LNCaP clone FGC (cell line): Measurements from ENCODE around the gene CNBD2.

Experiments used
- DNase-seq: peaks from one replicate; pipeline ENCODE4 v3.0.0-alpha.2; 2011; ENCODE audit warnings: low read depth
- H3K4me3 ChIP-seq: 2 replicates; pipeline ENCODE4 v1.5.1; 2011; ENCODE audit warnings: mild to moderate bottlenecking, low read depth, low read length, control low read depth
- TF ChIP-seq, protein P1 (sequence below): IDR thresholded peaks from 2 replicates; pipeline ENCODE4 v1.5.1; 2012; ENCODE audit warnings: mild to moderate bottlenecking; ENCODE audit not compliant: control insufficient read depth, insufficient read depth; ENCODE audit errors: extremely low read depth

Gene CNBD2

DNA sequence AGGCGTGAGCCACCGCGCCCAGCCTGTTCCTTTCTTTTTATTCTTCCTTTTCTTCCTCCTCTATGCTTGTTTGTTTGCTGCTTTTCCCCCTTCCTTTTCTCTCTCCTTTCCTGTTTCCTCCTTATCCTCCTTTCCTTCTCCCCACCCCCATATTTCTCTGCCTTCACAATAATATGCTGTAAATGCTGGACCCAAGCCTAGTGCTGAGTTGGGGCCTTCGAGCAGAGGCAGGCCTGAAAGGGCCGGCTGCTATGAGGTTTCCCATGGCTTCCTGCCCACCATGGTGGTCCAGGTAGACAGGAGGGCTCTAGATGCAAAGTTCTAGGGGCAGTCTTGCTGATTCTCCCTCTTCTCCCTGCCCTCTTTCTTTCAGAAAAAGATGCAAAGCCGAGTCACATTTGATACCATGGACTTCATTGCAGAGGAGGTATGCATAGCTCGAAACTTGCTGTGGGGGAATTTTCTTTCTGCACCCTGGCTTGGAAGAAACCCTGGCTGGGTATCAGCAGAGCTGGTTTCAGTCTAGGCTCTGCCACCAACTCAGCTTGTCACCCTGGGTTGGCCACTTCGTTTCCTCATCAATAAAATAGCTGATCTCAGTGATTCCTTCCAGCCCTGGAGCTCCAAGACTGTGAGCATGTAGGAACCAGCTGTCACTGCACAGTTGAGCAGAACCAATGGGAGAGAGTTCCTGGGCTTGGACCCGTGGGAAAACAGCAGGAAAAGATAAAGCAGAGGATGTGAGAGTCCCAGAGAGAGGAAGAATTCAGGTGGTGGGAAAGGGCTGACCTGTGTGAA is 7.4 kb downstream of the CNBD2 start:
- TF ChIP-seq, protein P1, sequence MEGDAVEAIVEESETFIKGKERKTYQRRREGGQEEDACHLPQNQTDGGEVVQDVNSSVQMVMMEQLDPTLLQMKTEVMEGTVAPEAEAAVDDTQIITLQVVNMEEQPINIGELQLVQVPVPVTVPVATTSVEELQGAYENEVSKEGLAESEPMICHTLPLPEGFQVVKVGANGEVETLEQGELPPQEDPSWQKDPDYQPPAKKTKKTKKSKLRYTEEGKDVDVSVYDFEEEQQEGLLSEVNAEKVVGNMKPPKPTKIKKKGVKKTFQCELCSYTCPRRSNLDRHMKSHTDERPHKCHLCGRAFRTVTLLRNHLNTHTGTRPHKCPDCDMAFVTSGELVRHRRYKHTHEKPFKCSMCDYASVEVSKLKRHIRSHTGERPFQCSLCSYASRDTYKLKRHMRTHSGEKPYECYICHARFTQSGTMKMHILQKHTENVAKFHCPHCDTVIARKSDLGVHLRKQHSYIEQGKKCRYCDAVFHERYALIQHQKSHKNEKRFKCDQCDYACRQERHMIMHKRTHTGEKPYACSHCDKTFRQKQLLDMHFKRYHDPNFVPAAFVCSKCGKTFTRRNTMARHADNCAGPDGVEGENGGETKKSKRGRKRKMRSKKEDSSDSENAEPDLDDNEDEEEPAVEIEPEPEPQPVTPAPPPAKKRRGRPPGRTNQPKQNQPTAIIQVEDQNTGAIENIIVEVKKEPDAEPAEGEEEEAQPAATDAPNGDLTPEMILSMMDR: no peak
- H3K4me3 ChIP-seq: no peak overlapping the region
- no peak for DNase-seq

DNA sequence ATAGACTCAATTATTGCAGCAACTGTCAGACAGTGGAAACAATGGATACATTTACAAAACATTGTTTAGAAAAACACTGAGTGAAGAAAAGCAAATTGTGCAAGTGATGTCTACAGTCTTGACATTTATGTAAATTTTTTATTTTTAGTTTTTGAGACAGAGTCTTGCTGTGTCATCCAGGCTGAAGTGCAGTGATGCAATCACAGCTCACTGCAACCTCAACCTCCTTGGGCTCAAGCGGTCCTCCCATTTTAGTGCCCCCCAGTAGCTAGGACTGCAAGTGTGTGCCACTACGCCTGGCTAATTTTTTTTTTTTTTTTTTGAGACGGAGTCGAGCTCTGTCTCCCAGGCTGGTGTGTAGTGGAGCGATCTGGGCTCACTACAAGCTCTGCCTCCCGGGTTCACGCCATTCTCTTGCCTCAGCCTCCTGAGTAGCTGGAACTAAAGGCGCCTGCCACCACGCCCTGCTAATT is 9.7 kb downstream of the CNBD2 start:
- no peak overlapping the region for H3K4me3 ChIP-seq
- no peak for DNase-seq
- TF ChIP-seq, protein P1: no peak

DNA sequence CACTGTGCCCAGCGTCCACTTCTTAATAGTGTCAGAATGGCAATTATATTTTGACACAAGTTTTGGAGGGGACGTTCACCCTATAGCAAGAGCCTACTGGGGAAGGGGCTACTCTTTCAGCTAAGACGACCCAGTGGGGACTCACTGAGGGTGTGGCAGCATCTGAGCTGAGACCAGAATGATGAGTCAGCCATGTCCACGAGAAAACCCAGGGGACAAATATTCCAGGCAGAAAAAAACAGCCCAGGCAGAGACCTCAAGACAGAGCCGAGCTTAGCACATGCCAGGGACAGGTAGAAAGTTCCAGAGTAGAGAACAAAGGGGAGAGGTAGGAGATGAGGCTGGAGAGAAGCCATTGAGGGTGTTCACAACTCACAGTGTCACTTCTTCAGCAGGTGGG is 11.2 kb downstream of the CNBD2 start:
- DNase-seq: no peak
- H3K4me3 ChIP-seq: no peak overlapping the region
- TF ChIP-seq, protein P1: no peak

DNA sequence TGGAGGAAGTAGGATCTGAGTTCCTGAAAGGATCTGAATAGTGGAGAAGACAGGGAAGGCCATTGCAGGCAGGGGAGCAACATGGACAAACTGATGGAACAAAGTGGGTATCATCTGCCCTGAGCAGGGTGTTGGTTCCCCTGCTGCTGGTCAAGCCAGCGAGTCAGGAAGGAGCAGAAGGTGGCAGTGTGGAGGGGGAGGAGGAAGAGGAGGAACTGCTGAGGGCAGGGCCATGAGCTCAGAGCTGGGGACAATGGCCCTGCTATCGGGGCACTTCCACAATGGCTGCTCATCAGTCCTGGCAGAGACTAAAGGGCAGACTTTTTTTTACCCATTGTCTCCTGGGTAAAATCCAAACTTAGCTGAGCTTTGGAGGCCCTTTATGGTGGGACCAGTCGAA is 13.6 kb downstream of the CNBD2 start:
- no peak for DNase-seq
- H3K4me3 ChIP-seq: no peak overlapping the region
- TF ChIP-seq, protein P1: no peak

DNA sequence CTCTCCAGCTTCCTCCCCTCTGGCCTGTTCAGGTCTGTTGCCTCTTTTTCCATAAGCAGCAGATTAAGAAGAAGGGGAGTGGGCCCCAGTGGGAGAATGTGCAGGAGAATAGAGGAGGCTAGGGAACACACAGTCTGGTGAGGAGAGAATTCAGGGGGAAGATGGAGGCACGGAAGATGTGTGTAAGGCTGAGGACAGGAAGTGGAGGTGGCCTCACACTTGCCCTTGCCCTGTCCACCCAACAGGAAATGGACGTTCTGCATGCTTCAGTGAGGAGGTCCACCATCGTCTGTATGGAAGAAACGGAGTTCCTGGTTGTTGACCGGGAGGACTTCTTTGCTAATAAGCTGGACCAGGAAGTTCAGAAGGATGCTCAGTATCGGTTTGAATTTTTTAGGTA is 16.0 kb downstream of the CNBD2 start:
- DNase-seq: no peak
- TF ChIP-seq, protein P1: no peak
- H3K4me3 ChIP-seq: no peak overlapping the region

DNA sequence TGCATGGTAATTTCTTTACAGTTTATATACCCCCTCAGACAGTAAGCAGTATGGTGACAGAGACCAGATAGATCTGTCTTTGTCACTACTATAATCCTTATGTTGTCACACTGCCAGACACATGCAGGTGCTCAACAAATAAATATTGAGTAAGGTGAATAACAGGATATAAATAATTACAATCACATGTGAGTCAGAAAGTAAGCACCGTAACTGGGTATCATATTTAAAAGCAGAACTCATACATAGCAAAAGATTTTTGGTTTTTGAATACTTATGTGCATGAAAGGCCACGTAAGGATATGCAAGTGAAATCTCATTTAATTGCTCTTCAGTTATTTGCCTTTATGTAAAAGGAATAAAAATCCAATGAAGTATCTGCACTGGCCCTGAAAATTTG is 17.4 kb downstream of the CNBD2 start:
- no peak overlapping the region for H3K4me3 ChIP-seq
- TF ChIP-seq, protein P1: no peak
- DNase-seq: peak; percentile 47
